GM19455 (cell line): ENCODE measurements around the gene SCN4A.
"Not testable (repeated sequence)": the region's sequence is repeated elsewhere in the genome, so short reads cannot be mapped to it uniquely, and the experiment has no call there.

ENCODE experiments used
- ATAC-seq: cut with Tn5 transposase; IDR thresholded peaks from one replicate; pipeline ENCODE4 v1.9.1; 2021; ENCODE audit not compliant: unreplicated experiment

The SCN4A gene

DNA sequence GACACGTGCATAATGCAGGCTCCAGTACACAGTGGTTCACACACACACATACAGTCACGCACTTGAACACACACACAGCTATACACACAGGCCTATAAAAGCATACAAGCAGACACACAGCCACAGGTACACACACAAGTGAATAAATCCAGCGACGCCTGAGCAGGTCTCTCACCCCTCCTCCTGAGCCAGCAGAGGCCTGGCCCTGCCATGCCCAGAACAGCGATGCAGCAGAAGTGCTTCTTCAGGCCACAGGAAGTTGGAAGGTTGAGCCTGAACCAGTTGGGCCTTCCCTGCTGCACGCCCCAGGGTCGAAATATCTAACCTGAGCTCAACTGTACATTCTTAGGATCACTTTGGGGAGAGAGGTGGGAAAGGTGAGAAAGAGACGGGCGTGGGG is 33.3 kb downstream of the SCN4A start:
- ATAC-seq, result no peak

DNA sequence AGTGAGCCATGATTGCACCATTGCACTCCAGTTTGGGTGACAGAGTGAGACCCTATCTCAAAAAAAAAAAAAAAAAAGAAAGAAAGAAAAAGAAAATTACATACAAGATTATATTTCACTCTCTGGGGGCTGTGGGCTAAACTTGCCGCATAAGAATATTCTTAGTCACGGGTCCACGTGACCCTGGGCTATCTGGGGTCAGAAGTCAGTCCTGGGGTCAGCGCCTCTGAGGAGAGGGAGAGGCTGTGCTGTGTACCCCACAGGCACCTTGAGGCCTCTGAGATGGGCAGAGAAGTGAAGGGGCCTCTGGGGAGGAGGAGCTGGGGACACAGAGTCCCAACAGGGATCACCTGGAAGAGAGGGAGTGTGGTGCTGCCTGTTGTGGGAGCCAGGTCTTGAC is 34.8 kb downstream of the SCN4A start:
- ATAC-seq, result no peak

- ATAC-seq, result no peak
Observed at GRCh38 chr17:63937319-63937718, 35.4 kb downstream of the SCN4A start.

DNA sequence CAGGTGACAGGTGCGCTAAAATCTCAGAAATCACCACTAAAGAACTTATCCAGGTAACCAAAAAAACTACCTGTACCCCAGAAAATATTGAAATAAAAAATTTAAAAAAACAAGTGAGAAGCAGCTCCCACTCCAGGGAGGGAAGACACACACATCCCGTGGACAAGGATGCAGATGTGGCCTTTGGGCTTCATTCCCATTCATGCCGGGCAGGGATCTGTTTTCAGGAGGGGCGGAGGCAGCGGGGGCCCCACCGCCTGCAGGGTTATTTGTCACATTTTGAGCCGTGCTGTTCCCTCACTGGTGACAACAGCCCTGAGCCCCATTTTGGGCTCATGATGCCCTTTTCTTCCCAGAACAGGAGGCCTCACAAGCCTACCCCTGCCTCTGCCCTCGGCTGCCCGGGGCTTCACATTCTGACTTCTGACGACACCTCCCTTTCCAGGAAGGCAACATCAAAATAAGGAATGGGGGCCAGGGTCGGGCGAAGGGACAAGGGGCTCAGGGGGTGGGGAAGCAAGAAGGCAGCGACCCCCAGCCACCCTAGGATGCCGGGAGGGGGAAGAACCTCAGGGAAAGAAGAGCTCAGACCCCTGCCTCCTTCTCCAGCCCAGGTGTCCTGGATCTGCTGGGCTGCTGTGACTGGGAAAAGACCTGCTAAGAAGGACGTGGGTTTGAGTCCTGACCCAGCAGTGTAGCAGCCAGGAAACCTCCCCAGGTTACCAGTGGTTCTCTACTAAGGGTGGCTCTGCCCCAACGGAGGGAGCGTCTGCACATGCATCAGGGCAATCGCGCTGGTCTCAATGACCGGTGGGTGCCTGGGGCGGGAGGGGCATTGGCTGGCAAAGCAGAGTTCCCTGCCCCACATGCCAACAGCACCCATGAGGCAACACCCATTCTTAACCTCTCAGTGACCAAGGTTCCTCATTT is 38.3 kb downstream of the SCN4A start:
- no peak for ATAC-seq

DNA sequence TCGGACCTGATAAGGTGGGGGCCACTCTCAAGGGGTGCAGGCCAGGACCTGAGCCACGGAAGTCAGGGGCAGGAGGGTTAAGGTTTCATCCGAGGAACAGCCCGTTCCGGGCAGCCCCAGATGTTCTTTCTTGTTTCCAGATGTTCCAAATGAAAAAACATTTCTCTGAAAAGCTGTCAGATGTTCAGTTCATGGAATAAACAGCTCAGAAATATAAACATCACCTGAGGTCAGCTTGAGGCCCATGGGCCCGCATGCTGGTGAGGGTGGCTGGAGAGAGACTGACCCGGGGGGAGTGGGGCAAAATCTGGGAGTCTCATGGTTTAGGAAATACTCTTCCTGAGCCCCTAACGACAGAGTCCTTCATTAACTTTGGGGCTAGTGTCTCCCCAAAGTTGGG is 39.1 kb downstream of the SCN4A start:
- ATAC-seq, result no peak

DNA sequence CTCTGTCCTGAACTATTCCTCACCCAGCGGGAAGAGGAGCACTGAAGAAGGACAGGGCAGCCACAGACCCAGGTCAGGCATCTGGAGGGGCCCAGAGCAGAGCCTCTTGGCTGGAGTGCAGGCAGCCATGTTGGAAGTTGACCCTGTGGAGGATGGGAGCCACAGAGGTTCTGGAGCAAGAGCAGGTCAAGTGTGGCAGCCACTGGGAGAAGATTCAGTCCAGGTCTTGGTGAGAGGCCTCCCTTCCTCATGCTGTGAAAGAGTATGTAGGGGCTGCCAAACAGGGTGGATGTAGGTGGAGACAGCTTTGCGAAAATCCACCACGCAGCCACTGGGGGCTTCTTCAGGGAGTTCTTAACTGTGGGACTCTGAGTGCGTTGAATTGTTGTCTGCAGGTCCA is 40.0 kb downstream of the SCN4A start:
- ATAC-seq, result no peak

DNA sequence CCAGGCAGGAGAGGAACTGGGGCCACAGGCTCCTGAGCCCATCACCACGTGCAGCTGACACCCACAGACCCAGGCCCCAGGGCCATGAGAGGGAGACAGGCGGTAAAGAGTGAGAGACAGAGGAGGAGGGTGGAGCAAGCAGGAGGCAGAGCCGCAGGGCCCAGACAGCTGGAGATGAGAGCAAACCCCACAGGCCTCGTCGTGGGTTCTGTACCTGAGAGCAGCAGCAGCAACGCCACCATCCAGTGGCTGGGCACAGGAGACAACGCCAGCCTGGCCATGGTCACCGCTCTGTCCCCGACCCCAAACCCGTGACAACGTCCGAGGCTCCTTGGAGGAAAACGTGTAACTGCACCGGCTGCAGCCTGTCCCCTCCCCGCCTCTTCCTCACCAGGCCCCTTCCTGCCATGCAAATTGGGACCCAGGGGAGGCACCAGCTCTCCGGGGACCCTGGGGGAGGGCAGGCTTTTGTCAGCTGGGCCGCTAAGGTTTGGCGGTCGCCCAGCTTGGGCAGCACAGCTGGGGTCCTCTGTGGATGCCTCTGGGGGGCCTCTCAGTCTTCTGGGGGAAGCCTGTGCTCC is 40.6 kb downstream of the SCN4A start, which contains the start of gene CD79B:
TSS of gene CD79B (minus strand) at position 351 of the 581 bp plus-strand sequence. CDS start at position 281, 70 bp downstream.
- ATAC-seq, result peak; percentile 85

DNA sequence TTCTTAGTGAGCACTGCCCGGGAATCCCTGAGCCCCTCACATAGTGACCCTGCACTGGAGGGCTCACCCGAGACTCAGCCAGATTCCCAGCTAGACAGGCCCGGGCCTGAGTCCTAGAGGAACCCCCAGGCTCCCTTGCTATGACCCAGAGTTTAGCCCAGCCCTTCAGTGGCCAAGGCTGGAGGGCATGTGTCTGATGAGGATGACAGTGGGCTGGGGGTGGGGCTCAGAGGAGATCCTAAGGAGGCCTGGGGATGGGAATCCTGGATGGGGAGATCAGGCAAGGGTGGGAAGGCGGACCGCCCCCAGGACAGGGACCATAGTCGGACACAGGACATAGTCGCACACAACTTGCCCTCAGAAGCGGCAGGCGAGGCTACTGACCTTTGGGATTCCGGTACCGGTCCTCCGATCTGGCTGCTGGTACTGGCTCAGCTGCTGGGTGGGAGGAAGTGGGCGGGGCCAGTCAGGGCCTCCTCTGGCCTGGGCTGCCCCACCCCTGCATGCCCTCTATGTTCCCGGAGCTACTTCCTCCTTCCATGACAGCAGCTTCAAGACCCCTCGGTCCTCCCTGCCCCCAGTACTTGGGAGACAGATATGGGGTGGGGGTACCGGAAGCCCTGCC is 41.7 kb downstream of the SCN4A start:
- ATAC-seq, result peak; percentile 43

- no peak for ATAC-seq
Observed at GRCh38 chr17:63929860-63930766, 42.6 kb downstream of the SCN4A start.

GRCh38 chr17:63928966-63929695 is 43.6 kb downstream of the SCN4A start:
- no peak for ATAC-seq

DNA sequence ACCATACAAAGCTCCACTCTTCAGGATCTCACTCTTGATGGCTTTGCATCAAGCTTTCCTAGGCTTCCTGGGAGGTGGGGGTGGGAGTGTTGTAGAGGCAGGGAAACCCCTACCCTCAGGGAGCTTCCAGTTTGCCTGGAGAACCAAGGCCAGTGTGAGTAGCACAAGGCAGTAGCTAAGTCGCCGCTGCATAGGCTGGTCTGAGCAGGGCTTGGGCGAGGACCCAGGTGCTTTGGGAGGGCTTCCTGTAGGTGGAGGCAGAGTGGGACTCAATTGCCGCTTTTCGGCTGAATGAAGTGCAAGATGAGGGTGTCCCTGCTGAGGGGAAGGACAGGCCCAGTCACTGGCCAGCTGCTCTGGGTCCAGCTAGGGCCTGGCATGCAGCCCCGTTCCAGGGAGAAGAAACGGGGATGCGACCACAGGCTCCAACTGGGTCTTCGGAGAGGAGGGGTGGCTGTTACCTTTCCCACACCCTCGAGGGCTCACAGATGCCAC is 44.5 kb downstream of the SCN4A start:
- no peak for ATAC-seq

DNA sequence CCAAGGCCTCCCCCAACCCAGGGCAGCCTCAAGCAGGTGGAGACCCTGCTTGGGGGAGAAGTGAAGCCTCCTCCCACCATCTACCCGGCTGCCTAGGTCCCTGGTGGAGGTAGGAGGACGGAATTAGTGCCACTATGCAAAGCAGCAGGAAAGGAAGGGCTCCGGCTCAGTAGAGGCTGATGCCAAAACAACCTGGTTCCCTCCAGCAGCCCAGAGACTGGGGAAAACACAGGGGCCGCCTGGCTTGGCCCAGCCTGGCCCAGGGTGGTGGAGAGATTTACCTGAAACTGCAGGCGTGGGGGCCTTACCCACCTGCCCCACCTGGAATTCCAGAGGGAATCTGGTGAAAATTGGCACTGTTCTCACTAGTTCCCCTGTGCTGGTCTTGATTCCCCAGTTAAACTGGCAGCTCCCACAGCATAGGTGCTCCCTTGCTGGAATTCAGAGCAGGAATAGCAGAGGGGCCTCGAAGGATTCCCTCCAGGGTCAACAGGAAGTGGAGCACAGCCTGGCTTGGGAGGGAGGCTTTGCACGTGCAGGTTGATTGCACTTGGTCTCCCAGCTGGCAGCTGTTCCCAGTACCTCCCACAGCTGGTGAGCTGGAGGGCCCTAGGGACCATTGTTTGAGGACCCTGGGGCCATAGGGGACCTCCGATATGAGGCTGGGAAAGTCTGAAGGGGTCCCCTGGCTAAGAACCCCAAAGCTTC is 45.1 kb downstream of the SCN4A start:
- no peak for ATAC-seq

DNA sequence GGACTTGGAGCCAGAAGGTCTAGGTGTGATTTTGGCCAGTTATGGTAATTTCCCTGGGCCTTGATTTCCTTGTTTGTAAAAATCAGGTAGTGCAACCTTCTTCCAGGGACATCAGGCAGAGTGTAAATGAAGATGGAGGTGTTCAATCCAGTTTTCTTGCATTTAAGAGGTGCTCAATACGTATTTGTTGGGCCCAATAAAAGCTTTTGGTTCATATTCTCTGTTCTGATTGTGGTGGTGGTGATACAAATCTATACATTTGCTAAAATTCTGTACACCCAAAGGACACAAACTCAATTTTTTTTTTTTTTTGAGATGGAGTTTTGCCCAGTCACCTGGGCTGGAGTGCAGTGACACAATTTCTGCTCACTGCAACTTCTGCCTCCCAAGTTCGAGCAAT is 46.6 kb downstream of the SCN4A start:
- ATAC-seq, result no peak

- ATAC-seq, result no peak
Observed at GRCh38 chr17:63925615-63926014, 47.1 kb downstream of the SCN4A start.

DNA sequence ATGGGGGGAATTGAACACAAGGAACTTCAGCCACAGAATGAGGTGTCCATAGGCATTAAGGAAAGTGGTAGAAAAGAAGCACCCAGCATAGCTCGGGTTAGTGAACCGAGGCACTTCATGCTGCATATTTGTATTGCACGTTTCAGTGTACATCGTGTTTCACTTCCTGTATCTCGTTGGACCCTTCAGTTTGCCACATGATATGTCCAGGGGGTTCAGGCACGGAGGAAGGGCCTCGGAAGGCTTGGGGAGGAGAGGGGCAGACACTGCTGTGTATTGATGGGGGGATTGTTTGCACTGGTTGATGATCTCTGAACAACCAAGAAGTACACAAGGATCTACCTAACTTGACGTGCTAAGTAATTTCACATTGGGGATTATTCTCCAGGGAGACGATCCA is 50.3 kb downstream of the SCN4A start:
- ATAC-seq, result not testable (repeated sequence)

GRCh38 chr17:63920779-63921178 is 51.9 kb downstream of the SCN4A start:
- ATAC-seq, result not testable (repeated sequence)

- not testable (repeated sequence) for ATAC-seq
Observed at GRCh38 chr17:63920050-63920449, 52.7 kb downstream of the SCN4A start.

GRCh38 chr17:63919311-63919723 is 53.4 kb downstream of the SCN4A start:
- peak; percentile 73 for ATAC-seq

DNA sequence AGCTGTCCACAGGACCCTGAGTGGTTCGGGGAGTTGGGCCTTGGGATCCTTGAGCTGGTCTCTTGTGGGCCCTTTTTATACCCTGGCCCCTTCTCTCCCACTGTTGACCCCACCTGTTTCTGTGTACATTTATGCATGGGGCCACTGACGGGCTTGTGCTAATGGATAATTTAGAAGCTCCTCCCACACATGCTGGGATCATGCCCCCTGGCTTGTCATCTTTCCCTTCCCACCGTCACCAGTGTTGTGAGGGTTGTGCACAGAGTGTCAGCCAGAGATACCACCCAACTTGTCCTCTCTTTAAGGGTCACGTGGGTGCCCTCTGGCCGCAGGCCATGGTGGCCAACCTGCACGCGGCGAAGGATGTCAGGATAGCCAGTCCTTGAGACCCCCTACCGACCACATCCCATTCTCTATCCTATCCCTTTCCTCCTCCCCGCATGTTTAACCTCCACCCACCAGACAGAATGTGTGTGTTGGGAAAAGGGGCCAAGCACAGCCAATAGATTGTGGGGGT is 53.9 kb downstream of the SCN4A start, which contains the start of gene GH1:
TSS of gene GH1 (minus strand) at position 51 of the 517 bp plus-strand sequence. CDS start 63 bp downstream, outside the sequence.
- ATAC-seq, result not testable (repeated sequence)
